ENCODE results near the gene LYRM4.
A peak's percentile ranks its signal among the peaks of the same experiment; 100 is the strongest.

Gene LYRM4

DNA sequence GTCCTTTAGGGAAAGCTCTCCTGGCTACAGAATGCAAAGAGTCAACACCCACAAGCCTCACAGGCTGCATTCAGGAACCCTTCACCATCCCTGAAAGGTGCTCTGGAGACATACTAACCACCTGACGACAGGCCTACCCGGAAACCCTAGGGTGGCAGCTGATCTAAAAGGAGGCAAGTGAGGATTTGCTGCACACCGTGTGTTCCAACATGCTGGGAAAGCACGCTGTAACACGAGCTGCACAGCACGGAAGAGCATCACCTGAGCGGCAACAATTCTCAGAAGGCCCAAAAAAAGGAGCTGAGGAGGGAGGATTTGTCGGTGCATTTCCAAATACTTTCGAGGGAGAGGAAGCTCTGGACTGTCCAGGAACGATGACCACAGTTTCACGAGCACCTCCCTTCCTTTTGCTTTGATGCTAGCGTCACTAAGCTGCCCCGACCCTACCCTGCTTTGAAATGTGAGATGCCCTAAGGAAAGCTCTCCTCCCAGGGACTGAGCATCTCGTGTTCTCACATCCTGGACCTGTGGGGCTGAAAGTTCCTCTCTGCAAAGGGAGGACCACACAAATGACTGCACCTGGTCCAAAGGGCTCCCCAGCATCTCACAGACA lies 88.6 kb downstream of the LYRM4 start:
- no peak for DNase-seq

DNA sequence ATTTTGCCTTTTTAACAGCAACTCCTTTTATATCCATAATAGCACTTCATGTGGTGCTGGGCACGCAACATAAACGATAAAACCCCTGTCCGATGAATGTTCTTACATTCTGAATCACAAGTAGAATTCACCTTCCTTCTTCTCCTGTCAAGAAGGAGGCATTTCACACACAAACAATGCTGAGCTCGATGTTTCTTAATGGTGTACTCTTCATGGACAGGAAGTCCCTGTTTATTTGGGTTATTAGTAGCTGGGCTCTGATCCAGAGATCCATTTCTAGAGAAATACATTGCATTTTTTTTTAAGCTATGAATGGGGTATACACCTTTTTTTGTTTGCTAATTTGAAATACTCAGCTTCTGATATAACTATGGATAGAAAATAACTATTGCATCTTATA lies 93.2 kb downstream of the LYRM4 start:
- DNase-seq: no peak

DNA sequence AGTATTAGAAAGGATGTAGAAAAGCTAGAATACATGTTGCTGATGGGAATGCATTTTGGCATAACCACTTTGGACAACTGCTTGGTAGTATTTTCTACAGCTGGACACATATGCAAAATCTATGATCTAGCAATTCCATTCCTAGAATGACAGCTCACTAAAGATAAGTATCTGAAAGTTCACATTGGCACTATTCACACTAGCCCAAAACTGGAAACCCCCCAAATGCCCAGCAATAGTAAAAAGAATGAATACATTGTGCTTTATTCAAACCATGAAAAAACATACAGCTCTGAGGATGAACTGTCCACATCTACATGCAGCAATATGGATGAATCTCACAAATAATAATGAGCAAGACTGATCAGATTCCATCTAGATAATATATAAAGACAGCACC lies 96.7 kb downstream of the LYRM4 start:
- no peak for DNase-seq

DNA sequence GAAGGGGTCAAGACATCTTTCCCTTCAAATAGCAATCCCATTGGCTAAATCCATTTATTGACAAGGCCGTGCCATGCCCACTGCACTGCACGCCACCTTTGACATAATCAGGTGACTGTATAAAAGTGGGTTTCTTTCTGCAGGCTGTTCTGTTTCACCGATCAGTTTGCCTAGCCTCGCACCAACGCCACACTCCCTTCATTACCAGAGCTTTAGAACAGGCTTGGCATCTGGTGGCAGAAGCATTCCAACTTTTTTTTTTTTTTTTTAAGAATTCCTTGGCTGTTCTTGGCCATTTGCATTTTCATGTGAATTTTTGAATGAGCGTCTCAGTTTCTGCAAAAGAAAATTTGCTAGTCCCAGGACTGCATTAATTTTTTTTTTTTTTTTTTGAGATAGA lies 97.5 kb downstream of the LYRM4 start:
- no peak for DNase-seq

DNA sequence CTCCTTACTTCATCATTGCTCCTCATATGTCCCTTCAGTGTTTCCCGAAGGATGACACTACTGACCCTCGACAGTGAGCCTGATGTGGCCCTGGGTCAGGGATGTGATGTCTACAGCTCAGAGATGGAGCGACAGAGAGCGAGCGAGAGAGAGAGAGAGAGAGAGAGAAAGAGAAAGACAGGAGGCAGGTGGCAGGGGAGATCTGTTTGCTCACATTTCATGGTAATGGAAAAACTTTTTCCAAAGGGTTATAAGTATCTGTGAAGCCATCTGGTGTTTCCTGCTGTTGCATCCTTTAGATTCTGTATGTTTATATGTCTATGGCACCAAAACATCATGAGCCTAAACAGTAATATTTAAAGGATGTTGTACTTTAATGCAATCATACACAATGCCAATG lies 98.4 kb downstream of the LYRM4 start:
- no peak for DNase-seq

DNA sequence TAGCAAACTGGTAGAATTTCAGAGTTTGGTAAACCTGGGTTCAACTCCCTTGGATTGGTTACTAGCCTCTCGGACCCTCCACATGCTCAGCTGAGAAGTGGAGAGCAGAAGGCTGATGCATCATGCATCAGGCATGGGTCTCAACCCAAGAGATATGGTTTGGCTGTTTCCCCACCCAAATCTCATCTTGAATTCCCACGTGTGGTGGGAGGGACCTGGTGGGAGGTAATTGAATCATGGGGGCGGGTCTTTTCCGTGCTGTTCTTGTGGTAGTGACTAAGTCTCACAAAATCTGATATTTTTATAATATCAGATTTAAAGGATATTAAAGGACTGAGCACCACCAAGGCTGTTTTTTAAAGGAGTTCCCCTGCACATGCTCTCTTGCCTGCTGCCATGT lies 100.5 kb downstream of the LYRM4 start:
- no peak for DNase-seq

DNA sequence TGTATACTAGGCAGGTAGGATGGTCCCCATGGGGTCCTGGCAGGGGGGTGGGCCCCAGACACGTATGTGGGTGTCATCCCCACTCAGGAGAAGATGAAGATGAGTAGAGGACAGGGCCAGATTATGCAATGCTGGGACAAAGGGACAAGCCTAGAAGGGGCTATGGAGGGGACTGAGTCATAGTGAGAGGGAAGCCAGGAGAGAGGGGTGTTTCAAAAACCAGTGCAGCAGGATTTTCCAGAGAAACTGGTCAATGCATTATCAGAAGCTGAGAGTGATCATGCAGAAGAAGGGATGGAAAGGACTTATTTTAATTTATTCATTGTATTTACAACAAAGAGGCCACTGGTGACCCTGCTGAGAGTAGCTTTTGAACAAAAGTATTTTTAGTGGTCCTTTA lies 101.6 kb downstream of the LYRM4 start:
- no peak for DNase-seq

DNA sequence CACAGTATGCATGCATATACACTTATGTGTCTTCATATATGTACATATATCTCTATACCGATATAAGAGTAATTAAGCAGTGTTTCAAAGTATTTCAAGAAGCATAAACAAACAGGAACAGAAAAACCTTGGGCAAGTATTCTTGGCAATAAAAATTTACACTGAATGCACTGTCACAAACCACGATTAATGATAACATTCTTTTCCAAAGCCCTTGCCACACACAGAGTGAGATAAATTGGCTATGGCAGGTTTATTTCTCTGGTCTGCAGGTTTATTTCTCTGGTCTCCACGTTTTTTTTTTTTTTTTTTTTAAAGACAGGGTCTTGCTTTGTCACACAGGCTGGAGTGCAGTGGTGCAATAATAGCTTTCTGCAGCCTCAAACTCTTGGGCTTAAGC lies 102.6 kb downstream of the LYRM4 start:
- no peak for DNase-seq

DNA sequence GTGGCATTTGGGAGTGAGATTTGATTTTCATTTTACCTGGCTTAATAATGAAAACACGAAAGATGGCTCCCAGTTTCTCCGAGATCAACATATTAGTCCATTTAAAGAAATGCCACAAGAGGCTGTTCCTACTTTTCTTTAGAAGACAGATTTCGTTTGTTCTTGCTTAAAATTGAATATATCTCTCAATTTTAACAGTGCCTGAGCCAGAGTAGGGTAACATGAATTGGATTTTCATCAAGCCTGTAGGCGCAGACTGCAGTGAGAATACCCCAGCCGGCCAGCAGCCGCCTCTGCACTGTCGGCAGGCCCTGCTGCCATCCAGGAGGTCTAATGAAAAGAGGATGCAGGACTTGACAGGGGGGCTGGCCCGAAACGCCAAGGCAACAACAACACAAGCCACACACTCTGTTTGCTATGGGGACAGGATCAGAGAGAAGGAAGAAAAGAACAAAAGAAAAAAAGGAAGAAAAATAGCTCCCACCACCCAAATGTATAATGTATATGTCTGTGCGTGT lies 103.1 kb downstream of the LYRM4 start:
- no peak for DNase-seq

DNA sequence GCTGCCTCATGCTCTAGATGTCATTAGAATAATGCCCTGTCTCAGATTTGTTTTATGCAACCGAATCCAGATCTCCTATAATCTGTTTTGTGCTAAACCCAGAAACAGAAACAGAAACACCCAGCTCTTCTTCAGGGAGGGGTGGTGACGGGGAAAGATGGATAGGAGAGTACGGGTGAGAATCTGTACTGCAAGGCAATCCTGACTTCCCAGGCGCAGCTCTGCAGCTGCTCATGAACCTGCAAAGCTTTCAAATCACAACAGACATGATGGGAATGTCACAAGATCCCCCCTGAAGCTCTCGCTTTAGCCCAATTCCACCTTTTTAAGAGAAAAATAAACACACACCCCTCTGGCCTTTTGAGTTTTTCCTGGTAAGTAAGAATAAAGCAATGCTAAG lies 104.1 kb downstream of the LYRM4 start:
- DNase-seq: no peak

DNA sequence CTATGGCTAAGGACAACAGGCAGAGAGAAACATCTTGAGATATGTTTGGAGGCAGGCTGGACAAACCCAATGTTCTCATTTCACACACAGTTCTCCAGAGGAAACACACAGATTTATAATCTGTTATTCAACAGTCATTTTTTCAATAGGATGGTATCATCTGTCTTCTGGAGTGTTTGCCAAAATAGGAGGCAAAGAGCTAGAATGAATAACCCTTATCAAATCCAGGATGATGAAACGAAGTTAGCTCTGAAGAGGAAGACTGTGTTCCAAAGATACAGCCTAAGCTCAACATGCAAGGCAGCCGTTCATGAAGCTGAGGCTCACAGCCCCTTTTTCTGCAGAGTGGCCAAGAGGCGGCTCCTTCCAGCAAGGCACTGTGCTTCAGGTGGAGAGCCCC lies 104.8 kb downstream of the LYRM4 start:
- no peak for DNase-seq

DNA sequence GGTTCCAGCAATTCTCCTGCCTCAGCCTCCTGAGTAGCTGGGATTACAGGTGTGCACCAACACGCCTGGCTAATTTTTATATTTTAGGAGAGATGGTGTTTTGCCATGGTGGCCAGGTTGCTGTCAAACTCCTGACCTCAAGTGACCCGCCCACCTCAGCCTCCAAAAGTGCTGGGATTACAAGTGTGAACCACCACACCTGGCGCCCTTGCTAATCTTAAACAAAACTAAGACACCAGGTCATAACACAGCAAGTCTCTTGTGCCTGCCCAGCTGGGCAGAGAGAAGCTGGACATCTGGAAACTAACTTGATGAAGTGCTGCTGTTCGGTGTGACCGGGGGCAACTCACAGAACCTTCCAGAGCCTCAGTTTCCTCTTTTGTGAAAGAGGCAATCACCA lies 107.6 kb downstream of the LYRM4 start:
- no peak for DNase-seq

DNA sequence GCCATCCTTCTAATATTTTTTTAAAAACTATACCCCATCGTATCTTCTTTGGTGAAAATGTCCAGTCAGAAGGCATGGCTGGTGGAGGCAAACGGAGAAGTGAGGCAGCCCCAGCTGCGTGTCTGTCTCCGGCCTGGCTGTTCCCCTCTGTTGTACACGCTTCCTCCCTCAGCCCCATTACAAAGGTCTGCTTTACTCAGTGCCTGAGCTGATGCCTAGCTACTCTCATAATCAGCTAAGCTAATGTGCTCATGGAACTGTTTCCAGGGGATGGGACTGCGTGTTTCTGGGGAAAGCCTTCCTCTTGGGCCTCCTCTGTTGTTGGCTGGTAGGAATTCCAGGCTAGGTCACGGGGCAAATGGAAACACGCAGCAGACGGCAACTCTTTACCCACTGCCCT lies 108.3 kb downstream of the LYRM4 start:
- DNase-seq: no peak

DNA sequence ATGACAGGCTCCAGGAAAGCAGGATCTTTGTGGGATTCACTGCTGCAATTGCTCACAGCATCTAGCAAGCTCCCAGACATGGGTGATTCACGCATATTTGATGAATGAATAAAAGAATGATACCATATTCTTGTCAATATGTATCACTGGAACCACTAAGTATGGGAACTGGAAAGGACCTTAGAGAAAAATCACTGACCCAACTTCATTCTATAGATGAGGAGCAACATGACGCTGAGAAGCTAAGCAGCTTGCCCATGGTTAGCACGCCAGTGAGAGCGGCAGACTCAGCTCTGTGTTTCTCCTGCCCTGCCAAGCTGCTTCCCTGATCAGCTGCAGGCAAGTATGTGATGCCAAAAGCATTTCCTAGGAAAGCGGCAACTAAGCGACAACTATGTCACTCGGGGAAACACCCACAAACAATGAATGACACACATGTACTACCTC lies 108.8 kb downstream of the LYRM4 start:
- DNase-seq: no peak

DNA sequence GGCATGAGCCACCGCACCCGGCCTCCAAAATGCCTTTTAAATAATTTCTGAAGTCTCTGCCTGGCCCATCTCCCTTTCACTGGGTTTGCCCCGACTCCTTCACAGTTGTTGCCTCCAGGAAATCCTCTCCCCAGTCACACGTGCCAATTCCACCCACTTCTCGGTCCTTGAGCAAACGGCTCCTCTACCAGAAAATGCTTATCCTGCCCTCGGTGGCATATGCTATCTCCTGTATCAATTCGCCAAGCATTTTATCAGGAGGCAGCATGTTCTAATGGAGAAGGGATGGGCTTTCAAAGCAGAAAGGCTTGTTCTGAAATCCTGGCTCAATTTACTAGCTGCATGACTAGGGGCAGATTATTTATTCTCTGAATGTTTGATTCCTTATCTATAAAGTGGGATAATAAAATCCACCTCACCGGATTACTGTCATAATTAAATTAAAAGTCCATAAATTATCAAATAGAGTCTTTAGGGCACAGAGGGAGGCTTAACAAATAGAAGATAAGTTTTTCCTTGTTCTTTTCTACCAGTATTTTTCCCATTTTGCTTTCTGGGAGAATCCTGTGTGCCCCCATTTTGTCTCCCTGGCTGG lies 109.3 kb downstream of the LYRM4 start:
- DNase-seq: no peak

DNA sequence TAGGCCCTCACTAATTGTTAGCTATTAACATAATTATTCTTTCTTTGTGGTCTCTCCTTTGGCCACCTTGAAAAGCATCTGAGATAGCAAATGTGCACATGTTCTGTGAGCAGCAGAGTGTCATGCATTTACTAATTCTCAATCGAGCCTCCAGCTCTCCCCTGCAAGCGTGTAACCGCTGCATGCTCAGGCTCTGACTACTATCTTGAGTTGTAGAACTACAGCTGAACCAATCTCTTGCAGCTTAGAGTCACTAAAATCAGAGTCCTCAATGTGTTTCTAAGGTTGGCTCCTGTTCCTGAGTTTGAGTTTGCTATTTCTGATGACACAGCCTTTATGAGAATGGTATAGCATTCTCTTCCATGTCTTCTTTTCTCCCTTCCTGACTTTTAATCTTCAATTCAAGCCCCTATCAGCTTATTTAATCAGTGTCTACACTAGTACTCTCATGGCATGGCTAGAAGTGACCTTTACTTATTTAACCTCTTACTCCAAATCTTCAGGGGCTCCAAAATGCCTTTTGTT lies 110.1 kb downstream of the LYRM4 start:
- DNase-seq: no peak

DNA sequence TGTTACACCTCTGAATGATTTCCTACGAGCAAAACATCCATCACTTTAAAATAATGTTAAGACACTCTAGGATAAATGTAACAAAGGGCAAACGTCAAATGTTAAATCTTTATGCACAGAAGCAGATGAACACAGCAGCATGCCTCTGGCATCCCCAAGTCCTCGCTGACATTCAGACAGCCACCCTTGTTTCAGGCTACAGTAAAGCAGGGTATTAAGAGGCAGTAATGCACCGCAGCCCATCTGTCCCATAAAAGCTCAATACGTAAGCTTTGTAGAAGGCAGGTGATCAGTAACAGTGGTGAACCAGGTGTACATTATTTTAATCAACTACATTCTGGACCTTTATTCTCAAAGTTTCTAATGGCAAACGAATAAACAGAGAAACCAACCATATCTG lies 110.9 kb downstream of the LYRM4 start:
- no peak for DNase-seq

DNA sequence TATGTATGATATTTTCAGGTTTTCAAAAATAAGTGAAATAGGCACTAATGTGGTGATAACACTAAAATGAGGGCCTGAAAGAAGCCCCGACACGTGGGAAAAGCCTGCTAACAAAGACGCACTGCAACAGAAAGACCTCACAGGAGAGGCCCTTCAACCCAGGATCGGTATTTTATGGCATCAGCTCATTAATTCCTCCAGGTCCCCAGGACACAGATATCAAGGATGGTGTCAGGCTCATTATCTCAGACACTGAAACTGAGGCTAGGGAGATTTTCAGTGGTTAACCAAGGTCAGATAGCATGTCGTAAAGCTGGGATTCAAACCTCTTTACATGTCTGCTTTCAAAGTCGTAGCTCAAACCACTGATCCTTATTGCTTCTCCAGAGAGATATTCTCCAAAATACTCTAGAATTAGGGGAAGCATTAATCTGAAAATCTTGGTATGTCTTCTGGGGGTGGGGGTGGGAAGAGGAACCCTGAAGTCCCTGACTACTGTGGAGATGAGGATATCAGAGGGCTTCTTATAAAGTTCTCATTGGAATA lies 111.5 kb downstream of the LYRM4 start:
- no peak for DNase-seq

DNA sequence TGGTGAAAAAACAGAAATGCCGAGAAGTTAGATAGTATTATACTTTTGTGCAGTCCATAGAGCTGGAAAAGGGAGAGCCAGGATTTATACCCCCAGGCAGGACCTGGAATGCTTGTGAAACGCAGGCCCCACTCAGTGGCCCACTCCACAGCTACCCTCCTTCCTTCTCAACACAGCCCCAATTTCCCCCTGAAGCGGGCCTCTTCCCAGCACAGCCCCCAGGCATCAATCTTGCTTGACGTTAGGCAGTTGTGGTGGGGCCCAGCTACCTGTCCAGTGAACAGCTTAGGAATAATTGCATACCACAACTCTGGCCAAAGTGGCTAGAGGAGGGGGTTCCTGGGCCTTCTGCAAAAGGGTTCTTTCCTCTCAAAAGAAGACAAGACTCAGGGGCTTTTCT lies 114.4 kb downstream of the LYRM4 start:
- DNase-seq: no peak

DNA sequence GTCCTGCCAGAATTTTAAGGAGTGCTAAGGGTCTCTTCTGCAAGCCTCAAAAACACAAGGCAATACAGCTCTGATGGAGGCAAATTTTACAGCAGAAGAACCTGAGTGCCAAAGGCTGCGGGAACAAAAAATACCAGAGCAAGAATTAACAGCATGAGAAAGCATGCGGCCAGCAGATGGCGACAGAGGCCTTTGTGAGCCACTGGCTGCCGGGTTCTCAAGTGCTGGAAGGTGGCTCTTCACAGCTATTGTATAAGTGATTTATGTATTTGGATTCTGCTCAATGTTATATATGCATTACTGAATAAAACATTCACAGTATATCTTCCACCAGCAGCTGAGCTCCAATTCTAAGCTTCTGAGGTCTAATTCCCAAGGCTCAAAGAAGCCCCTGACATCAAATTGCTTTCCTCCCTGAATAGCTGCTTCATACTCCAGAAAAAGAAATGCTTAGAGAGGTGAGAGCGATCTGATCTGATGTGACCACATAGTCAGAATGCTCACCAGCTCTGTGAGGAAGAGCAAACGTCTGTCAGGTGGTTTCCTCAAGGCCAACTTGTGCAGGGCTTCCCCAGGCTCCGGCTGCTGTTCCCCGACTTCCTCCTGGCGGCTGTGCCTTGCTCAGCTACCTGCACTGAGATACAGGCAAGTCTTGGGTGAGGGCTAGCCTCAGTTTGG lies 117.0 kb downstream of the LYRM4 start:
- DNase-seq: peak; percentile 83

DNA sequence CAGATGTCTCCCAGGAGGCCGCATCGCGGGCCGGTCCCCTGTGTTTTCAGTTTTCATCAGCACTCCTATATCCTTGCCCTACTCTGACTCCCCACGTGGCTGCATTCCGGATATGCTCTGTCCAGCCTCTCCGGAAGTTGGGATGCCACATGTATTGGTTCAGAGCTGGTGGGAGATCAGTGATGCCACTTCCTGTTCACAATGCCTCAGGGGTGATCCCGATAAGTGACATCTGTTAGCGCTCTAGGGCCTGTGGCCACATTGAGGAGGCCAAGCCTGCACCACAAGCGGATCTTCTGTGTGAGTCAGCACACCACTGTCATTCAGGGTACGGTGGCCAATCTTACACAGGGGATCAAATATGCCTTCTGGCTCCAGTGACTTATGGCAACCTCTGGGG lies 117.8 kb downstream of the LYRM4 start:
- DNase-seq: no peak

DNA sequence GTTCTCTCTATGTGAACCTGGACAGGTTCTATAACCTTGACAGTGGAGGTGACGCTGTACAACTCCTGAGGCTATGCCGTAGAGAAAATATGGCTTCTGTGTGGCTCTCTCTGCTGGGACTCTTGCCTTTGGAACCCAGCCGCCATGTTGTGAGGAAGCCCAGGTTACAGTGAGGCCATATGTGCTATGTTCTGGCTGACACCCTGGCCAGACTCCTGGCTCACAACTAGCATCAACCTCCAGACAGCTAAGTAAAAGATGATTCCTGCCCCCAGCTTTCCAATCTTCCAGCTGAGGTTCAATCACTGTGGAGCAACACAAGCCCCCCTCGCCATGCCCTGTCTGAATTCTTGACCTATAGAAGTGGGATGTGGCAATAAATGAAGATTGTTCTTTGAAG lies 118.6 kb downstream of the LYRM4 start:
- no peak for DNase-seq

DNA sequence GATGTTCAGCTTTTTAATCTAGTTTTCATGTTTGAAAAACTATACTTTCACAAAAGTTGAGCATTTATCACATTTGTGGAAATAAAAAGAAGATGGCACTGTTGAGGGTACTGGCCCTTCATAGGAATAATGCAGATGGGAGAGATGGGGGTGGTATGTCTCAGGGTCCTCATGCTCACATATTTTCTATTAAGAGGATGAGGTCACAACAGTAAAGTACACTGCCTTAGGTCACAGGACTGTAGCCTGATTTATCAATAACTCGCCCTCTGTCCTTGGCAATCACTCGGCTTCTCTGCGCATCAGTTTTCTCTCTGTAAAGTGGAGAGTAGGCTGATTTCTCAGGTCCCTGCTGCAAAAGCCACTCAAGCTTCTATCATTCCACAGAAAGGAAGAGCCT lies 119.7 kb downstream of the LYRM4 start:
- no peak for DNase-seq

Data from activated naive CD4-positive, alpha-beta T cell treated with anti-CD3 and anti-CD28 coated beads, Interleukin-2, amount 50 U/mL, for 16 hours (primary cell).